Measurements from ENCODE around the gene MAPKAPK5.
"Not testable (repeated sequence)": the region's sequence is repeated elsewhere in the genome, so short reads cannot be mapped to it uniquely, and the experiment has no call there.

The MAPKAPK5 gene

GRCh38 chr12:111841750-111842555, at the start of gene MAPKAPK5:
Gene MAPKAPK5, plus strand, starts transcription at chr12:111842228. Its CDS starts 506 bp downstream, at chr12:111842734.
- in situ Hi-C loops (cut with HindIII; ENCODE audit: low sequenced_read_pairs): no loop called here

- in situ Hi-C loops (cut with HindIII; ENCODE audit: low sequenced_read_pairs): no loop called here
Observed at GRCh38 chr12:111792856-111793235, 49.2 kb upstream of the MAPKAPK5 start.

GRCh38 chr12:111798182-111798581, 43.8 kb upstream of the MAPKAPK5 start:
- in situ Hi-C loops (cut with HindIII; ENCODE audit: low sequenced_read_pairs): no loop called here

GRCh38 chr12:111799758-111800157, 42.3 kb upstream of the MAPKAPK5 start:
- in situ Hi-C loops (cut with HindIII; ENCODE audit: low sequenced_read_pairs): no loop called here

- in situ Hi-C loops (cut with HindIII; ENCODE audit: low sequenced_read_pairs): no loop called here
Observed at GRCh38 chr12:111803038-111803626, 38.9 kb upstream of the MAPKAPK5 start.

- in situ Hi-C loops (cut with HindIII; ENCODE audit: low sequenced_read_pairs): no loop called here
Observed at GRCh38 chr12:111803851-111804250, 38.2 kb upstream of the MAPKAPK5 start.

GRCh38 chr12:111806304-111806703, 35.7 kb upstream of the MAPKAPK5 start:
- in situ Hi-C loops (cut with HindIII; ENCODE audit: low sequenced_read_pairs): no loop called here

GRCh38 chr12:111807232-111807631, 34.8 kb upstream of the MAPKAPK5 start:
- in situ Hi-C loops (cut with HindIII; ENCODE audit: low sequenced_read_pairs): no loop called here

- in situ Hi-C loops (cut with HindIII; ENCODE audit: low sequenced_read_pairs): no loop called here
Observed at GRCh38 chr12:111812881-111813741, 28.9 kb upstream of the MAPKAPK5 start.

- in situ Hi-C loops (cut with HindIII; ENCODE audit: low sequenced_read_pairs): no loop called here
Observed at GRCh38 chr12:111816065-111816615, 25.9 kb upstream of the MAPKAPK5 start.

GRCh38 chr12:111816898-111817297, 25.1 kb upstream of the MAPKAPK5 start:
- in situ Hi-C loops (cut with HindIII; ENCODE audit: low sequenced_read_pairs): not testable (repeated sequence)

- in situ Hi-C loops (cut with HindIII; ENCODE audit: low sequenced_read_pairs): no loop called here
Observed at GRCh38 chr12:111818340-111818739, 23.7 kb upstream of the MAPKAPK5 start.

GRCh38 chr12:111819191-111820158, 22.6 kb upstream of the MAPKAPK5 start:
- in situ Hi-C loops (cut with HindIII; ENCODE audit: low sequenced_read_pairs): no loop called here

- in situ Hi-C loops (cut with HindIII; ENCODE audit: low sequenced_read_pairs): not testable (repeated sequence)
Observed at GRCh38 chr12:111820828-111821227, 21.2 kb upstream of the MAPKAPK5 start.

GRCh38 chr12:111822886-111823285, 19.1 kb upstream of the MAPKAPK5 start:
- in situ Hi-C loops (cut with HindIII; ENCODE audit: low sequenced_read_pairs): no loop called here

- in situ Hi-C loops (cut with HindIII; ENCODE audit: low sequenced_read_pairs): no loop called here
Observed at GRCh38 chr12:111823891-111824290, 18.1 kb upstream of the MAPKAPK5 start.

GRCh38 chr12:111824312-111824711, 17.7 kb upstream of the MAPKAPK5 start:
- in situ Hi-C loops (cut with HindIII; ENCODE audit: low sequenced_read_pairs): not testable (repeated sequence)

GRCh38 chr12:111825509-111825908, 16.5 kb upstream of the MAPKAPK5 start:
- in situ Hi-C loops (cut with HindIII; ENCODE audit: low sequenced_read_pairs): no loop called here

GRCh38 chr12:111826316-111826715, 15.7 kb upstream of the MAPKAPK5 start:
- in situ Hi-C loops (cut with HindIII; ENCODE audit: low sequenced_read_pairs): no loop called here

- in situ Hi-C loops (cut with HindIII; ENCODE audit: low sequenced_read_pairs): no loop called here
Observed at GRCh38 chr12:111826992-111827391, 15.0 kb upstream of the MAPKAPK5 start.

All from DLD1 (cell line).